Measurements from ENCODE around the gene IRF4.
"Not testable (repeated sequence)": the region's sequence is repeated elsewhere in the genome, so short reads cannot be mapped to it uniquely, and the experiment has no call there.

The IRF4 gene

DNA sequence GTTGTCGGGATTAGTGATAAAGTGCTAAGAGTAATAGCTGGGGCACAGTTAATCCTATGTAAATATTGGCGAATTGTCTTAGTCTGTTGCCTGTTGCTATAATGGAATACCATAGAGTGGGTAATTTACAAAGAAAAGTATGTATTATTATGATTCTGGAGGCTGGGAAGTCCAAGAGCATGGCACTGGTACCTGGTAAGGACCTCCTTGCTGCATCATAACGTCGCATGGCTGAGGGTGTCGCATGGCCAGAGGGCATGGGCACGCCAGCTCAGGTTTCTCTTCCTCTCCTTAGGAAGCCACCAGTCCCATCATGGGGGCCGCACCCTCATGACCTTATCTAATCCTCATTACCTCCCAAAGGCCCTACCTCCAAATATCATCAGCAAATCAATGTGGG is 29.7 kb downstream of the IRF4 start:
- no peak for DNase-seq
- H3K27me3 ChIP-seq (replicated peaks; ENCODE audit: control insufficient read depth, insufficient read depth, low read length, poor library complexity, severe bottlenecking) = no peaks in the 10 kb centered on the region
- no peaks in the 10 kb centered on the region for H3K36me3 ChIP-seq (ENCODE audit: control insufficient read depth, insufficient read depth, low read length)
- H3K4me3 ChIP-seq (ENCODE audit: insufficient read depth, low read depth, low read length, poor library complexity, severe bottlenecking) = no peak overlapping the region
- no peaks in the 10 kb centered on the region for H3K9me3 ChIP-seq (ENCODE audit: control insufficient read depth, low read length)
- H3K4me1 ChIP-seq (ENCODE audit: control insufficient read depth, insufficient read depth, low read length, poor library complexity, severe bottlenecking) = no peaks in the 10 kb centered on the region
- H3K27ac ChIP-seq (ENCODE audit: insufficient read depth, low read length, poor library complexity, severe bottlenecking) = no peak overlapping the region

DNA sequence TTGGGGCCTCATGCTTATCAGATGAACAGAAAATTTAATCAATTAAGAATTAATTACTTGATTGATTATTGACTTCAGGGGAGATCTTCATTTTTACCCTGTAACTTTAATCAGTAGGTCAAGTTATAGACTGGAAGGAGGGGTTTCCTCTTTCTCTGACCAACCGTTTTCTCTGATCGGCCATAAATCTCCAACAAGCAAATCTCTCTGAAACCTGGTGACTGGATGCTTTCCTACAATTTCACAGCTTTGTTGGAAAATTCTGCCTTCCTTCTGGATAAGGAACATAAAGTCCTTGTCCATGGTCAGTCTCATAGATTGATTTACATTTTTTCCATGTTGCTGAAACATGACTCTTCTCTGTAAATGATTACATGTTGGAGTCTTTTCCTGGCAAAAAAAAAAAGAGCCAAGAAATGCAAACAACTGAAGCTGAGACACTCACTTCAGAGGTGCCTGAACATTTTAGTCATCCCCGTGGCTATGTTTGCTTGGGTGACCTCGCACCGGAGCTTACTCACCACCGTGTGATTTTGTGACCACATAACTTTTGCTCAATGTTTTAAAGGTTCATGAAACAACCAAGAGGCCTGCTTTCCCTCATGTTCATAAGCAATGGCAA is 31.0 kb downstream of the IRF4 start:
- H3K4me1 ChIP-seq (ENCODE audit: control insufficient read depth, insufficient read depth, low read length, poor library complexity, severe bottlenecking) = no peaks in the 10 kb centered on the region
- no peaks in the 10 kb centered on the region for H3K9me3 ChIP-seq (ENCODE audit: control insufficient read depth, low read length)
- H3K27ac ChIP-seq (ENCODE audit: insufficient read depth, low read length, poor library complexity, severe bottlenecking) = no peak overlapping the region
- H3K4me3 ChIP-seq (ENCODE audit: insufficient read depth, low read depth, low read length, poor library complexity, severe bottlenecking) = no peak overlapping the region
- H3K36me3 ChIP-seq (ENCODE audit: control insufficient read depth, insufficient read depth, low read length) = no peaks in the 10 kb centered on the region
- no peaks in the 10 kb centered on the region for H3K27me3 ChIP-seq (replicated peaks; ENCODE audit: control insufficient read depth, insufficient read depth, low read length, poor library complexity, severe bottlenecking)
- DNase-seq = no peak

DNA sequence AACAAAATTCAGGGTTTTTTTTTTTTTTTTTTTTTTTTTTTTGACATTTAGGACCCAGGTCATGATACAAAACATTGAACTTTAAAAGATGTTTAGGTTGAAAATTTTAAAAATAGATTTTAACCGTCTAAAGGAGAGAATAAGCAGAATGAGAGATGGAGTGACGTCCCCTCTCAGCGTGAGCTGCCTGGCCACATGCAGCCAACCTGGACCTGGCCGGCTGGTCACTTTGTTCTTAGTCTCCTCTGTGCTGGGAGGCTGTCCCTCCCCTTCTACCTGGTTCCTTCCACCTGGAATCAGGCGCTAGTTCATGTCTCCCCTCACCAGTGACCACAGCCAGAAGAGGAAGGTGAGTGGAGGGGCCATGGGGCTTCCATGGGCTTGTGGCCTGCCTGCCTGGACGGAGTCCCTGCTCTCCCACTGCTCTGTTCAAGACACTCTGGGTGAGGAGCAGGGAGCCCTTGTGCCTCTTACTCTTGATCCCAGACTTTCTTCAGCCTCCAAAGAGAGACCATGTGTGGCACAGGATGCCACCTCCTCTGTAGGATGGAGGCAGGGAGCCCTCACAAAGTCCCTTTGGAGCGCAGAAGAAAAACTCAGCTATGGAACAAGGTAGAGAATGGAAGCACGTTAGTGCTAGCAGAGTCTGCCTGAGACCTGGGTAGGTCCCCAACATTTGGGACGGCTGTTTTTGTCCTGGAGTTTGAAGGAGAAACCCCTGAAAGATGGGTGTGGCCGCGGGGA is 31.7 kb downstream of the IRF4 start:
- Histone ChIP-seq H3K27ac (ENCODE audit: insufficient read depth, low read length, poor library complexity, severe bottlenecking) (no peak overlapping the region), H3K4me1 (ENCODE audit: control insufficient read depth, insufficient read depth, low read length, poor library complexity, severe bottlenecking) (no peaks in the 10 kb centered on the region), H3K27me3 (replicated peaks; ENCODE audit: control insufficient read depth, insufficient read depth, low read length, poor library complexity, severe bottlenecking) (no peaks in the 10 kb centered on the region), H3K9me3 (ENCODE audit: control insufficient read depth, low read length) (no peaks in the 10 kb centered on the region), H3K36me3 (ENCODE audit: control insufficient read depth, insufficient read depth, low read length) (no peaks in the 10 kb centered on the region), H3K4me3 (ENCODE audit: insufficient read depth, low read depth, low read length, poor library complexity, severe bottlenecking) (no peak overlapping the region)
- DNase-seq = no peak

DNA sequence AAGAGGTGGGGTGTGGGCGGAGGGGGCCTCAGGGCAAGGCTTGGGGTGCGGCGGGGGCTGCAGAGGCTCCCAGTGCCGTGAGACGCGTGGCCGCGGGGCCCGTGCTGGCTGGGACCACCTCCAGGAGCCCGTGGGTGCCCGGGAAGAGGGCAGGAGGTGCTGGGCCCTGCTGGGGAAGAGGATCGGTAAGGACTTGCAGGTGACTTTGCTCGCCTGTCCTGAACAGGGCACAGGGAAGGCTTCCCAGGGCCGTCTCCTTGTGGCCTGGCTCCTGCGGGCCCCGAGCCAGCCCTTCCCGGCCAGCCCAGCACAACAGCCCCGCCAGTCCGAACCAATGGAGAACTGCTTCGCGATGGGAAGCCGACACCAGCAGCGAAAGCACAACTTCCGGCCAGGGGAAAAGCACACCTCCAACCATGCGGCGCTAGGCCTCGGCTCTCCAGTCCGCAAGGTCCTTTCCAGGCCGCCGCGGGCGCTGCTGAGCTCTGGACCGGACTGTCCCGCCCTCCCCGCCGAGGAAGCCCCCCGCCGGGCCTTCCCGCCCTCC is 32.3 kb downstream of the IRF4 start:
- Histone ChIP-seq H3K36me3 (ENCODE audit: control insufficient read depth, insufficient read depth, low read length) (no peaks in the 10 kb centered on the region), H3K4me1 (ENCODE audit: control insufficient read depth, insufficient read depth, low read length, poor library complexity, severe bottlenecking) (peaks cover 3% of the 10 kb centered on the region), H3K4me3 (ENCODE audit: insufficient read depth, low read depth, low read length, poor library complexity, severe bottlenecking) (no peak overlapping the region), H3K27ac (ENCODE audit: insufficient read depth, low read length, poor library complexity, severe bottlenecking) (no peak overlapping the region), H3K9me3 (ENCODE audit: control insufficient read depth, low read length) (no peaks in the 10 kb centered on the region), H3K27me3 (replicated peaks; ENCODE audit: control insufficient read depth, insufficient read depth, low read length, poor library complexity, severe bottlenecking) (no peaks in the 10 kb centered on the region)
- DNase-seq = no peak

DNA sequence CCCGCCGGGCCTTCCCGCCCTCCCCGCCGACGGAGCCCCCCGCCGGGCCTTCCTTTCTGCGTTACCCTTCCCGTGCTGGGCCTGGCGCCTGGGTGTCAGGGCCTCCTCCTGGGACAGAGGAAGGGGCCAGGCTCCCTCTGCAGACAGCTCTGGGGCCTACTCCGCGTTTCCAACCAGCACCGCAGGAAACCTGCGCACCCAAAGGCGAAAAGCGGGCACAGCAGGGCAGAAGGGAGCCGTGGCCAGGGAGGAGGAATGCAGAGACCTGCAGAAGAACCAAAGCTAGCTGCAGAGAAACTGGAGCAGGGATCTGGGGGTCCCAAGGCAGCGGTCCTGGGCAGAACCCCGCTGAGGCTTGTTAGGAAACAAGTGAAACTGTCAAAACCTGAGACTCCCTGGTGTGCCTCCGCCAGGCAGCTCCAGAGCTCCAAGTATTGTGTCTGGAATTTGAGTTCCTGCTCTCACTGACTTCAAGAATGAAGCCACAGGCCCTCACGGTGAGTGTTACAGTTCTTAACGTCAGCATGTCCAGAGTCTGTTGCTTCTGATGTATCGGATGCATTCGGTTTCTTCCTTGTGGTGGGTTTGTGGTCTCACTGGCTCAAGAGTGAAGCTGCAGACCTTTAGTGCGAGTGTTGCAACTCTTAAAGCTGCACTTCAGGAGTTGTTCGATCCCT is 33.3 kb downstream of the IRF4 start:
- H3K36me3 ChIP-seq (ENCODE audit: control insufficient read depth, insufficient read depth, low read length) = no peaks in the 10 kb centered on the region
- no peak overlapping the region for H3K27ac ChIP-seq (ENCODE audit: insufficient read depth, low read length, poor library complexity, severe bottlenecking)
- H3K4me3 ChIP-seq (ENCODE audit: insufficient read depth, low read depth, low read length, poor library complexity, severe bottlenecking) = no peak overlapping the region
- DNase-seq = no peak
- H3K4me1 ChIP-seq (ENCODE audit: control insufficient read depth, insufficient read depth, low read length, poor library complexity, severe bottlenecking) = peaks cover 6% of the 10 kb centered on the region
- H3K27me3 ChIP-seq (replicated peaks; ENCODE audit: control insufficient read depth, insufficient read depth, low read length, poor library complexity, severe bottlenecking) = no peaks in the 10 kb centered on the region
- no peaks in the 10 kb centered on the region for H3K9me3 ChIP-seq (ENCODE audit: control insufficient read depth, low read length)

DNA sequence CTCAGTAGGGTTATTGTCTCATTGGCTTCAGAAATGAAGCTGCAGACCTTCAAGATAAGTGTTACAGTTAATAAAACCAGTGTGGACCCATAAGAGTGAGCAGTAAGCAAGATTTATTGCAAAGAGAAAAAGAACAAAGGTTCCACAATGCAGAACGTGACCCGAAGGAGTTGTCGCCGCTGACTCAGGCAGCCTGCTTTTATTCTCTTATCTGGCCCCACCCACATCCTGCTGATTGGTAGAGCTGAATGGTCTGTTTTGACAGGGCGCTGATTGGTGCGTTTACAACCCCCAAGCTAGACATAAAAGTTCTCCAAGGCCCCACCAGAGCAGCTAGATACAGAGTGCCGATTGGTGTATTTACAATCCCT is 33.9 kb downstream of the IRF4 start:
- DNase-seq; H3K27ac ChIP-seq (ENCODE audit: insufficient read depth, low read length, poor library complexity, severe bottlenecking); H3K36me3 ChIP-seq (ENCODE audit: control insufficient read depth, insufficient read depth, low read length); H3K27me3 ChIP-seq (replicated peaks; ENCODE audit: control insufficient read depth, insufficient read depth, low read length, poor library complexity, severe bottlenecking); H3K4me1 ChIP-seq (ENCODE audit: control insufficient read depth, insufficient read depth, low read length, poor library complexity, severe bottlenecking); H3K9me3 ChIP-seq (ENCODE audit: control insufficient read depth, low read length); H3K4me3 ChIP-seq (ENCODE audit: insufficient read depth, low read depth, low read length, poor library complexity, severe bottlenecking): not testable (repeated sequence)

DNA sequence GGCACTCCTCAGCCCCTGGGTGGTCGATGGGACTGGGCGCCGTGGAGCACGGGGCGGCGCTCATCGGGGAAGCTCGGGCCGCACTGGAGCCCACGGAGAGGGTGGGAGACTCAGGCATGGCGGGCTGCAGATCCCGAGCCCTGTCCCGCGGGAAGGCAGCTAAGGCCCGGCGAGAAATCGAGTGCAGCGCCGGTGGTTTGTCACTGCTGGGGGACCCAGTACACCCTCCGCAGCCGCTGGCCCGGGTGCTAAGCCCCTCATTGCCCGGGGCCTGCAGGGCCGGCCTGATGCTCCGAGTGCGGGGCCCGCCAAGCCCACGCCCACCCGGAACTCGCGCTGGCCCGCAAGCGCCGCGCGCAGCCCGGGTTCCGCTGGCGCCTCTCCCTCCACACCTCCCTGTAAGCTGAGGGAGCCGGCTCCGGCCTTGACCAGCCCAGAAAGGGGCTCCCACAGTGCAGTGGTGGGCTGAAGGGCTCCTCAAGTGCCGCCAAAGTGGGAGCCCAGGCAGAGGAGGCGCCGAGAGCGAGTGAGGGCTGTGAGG is 34.7 kb downstream of the IRF4 start:
- H3K4me1 ChIP-seq (ENCODE audit: control insufficient read depth, insufficient read depth, low read length, poor library complexity, severe bottlenecking); H3K27me3 ChIP-seq (replicated peaks; ENCODE audit: control insufficient read depth, insufficient read depth, low read length, poor library complexity, severe bottlenecking); H3K4me3 ChIP-seq (ENCODE audit: insufficient read depth, low read depth, low read length, poor library complexity, severe bottlenecking); H3K36me3 ChIP-seq (ENCODE audit: control insufficient read depth, insufficient read depth, low read length); DNase-seq; H3K9me3 ChIP-seq (ENCODE audit: control insufficient read depth, low read length); H3K27ac ChIP-seq (ENCODE audit: insufficient read depth, low read length, poor library complexity, severe bottlenecking): not testable (repeated sequence)

DNA sequence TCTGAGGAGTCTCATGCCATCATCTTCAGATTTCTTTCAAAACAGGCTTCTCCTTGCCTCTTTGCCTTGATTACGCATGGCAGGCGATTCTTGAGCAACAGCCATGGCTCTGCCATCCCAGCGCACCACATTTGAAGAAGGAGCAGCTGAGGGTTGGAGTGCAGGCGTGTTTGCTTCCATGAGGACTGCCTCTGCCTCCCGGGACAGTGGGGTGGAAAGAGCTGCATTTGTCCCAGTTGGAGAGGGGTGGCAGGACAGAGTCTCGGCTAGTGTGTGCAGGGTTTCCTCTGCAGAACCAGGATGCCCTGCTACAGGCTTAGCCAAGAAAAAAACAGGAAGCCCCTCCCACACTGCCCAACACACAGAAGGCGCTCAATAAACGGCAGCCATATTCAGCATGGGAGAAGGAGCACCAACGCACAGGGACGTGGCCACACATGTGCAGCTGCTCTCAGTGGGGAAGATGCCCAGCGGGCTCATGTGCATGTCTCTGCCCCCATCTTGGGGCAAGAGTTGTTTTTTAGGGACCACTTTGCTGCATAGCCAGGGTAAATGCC is 36.6 kb downstream of the IRF4 start:
- H3K4me1 ChIP-seq (ENCODE audit: control insufficient read depth, insufficient read depth, low read length, poor library complexity, severe bottlenecking) = peaks cover 6% of the 10 kb centered on the region
- no peak overlapping the region for H3K27ac ChIP-seq (ENCODE audit: insufficient read depth, low read length, poor library complexity, severe bottlenecking)
- no peaks in the 10 kb centered on the region for H3K36me3 ChIP-seq (ENCODE audit: control insufficient read depth, insufficient read depth, low read length)

DNA sequence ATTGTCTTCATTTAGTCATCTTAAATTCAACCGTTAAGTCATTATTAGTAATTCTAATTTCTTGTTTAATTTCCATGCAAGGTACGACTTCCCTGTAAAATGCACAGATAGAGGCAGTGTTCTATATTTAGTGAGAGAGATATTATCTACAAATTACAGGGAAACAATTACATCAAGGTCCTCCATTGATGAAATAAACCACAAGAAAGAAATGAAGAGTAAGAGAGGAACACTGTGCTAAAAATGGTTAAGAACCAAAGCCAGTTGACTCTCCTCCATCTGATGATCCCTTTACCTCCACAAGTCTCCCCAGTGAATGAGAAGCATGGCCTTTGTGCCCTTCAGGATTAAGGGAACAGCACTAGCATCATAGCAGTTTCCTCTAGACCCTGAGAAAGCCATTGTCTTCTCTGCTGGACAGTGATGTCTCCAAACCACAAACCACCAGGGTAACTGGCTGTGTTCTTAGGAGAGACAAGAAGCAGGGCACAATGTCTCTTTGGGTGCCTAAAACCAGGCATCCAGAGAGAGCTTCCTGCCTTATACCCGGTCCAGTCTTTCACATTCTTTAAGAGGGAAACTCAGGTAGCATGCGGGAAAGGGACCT is 38.1 kb downstream of the IRF4 start:
- Histone ChIP-seq H3K4me1 (ENCODE audit: control insufficient read depth, insufficient read depth, low read length, poor library complexity, severe bottlenecking) (peaks cover 7% of the 10 kb centered on the region), H3K27ac (ENCODE audit: insufficient read depth, low read length, poor library complexity, severe bottlenecking) (no peak overlapping the region), H3K4me3 (ENCODE audit: insufficient read depth, low read depth, low read length, poor library complexity, severe bottlenecking) (no peak overlapping the region), H3K36me3 (ENCODE audit: control insufficient read depth, insufficient read depth, low read length) (no peaks in the 10 kb centered on the region), H3K27me3 (replicated peaks; ENCODE audit: control insufficient read depth, insufficient read depth, low read length, poor library complexity, severe bottlenecking) (no peaks in the 10 kb centered on the region), H3K9me3 (ENCODE audit: control insufficient read depth, low read length) (no peaks in the 10 kb centered on the region)
- no peak for DNase-seq

More for the DNA sequence above, 36.6 kb downstream of the IRF4 start:
- Histone ChIP-seq H3K4me3 (ENCODE audit: insufficient read depth, low read depth, low read length, poor library complexity, severe bottlenecking) (no peak overlapping the region), H3K27me3 (replicated peaks; ENCODE audit: control insufficient read depth, insufficient read depth, low read length, poor library complexity, severe bottlenecking) (no peaks in the 10 kb centered on the region), H3K9me3 (ENCODE audit: control insufficient read depth, low read length) (no peaks in the 10 kb centered on the region)
- no peak for DNase-seq
